A204.1 (cell line): ENCODE data around the gene AVPR1B.
"Not testable (repeated sequence)": the region's sequence is repeated elsewhere in the genome, so short reads cannot be mapped to it uniquely, and the experiment has no call there.

Experiments used
- FAIRE-seq: peaks from 2 replicates; lab custom pipeline; 2012; peaks lifted over from hg19 to GRCh38; lab: Jason Lieb, UNC

AVPR1B gene

DNA sequence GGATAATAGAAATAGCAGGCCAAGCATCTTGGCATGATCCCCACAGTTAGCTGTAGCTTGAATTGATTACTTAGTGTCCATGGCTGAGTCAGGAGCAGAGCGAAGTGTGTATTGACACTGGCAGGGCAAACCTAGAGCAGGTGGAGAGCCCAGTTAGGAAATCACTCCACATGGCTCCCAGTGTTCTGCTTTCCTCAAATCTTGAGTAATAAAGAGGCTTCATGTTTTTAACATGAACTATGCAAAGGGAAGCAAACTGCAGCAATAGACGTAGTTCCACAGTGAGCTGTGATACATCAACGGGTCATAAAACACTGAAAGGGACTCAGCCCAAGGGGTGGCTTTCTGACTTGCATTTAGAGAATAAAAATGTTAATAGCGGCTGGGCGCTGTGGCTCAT, 35.3 kb downstream of the AVPR1B start:
- no peak for FAIRE-seq

DNA sequence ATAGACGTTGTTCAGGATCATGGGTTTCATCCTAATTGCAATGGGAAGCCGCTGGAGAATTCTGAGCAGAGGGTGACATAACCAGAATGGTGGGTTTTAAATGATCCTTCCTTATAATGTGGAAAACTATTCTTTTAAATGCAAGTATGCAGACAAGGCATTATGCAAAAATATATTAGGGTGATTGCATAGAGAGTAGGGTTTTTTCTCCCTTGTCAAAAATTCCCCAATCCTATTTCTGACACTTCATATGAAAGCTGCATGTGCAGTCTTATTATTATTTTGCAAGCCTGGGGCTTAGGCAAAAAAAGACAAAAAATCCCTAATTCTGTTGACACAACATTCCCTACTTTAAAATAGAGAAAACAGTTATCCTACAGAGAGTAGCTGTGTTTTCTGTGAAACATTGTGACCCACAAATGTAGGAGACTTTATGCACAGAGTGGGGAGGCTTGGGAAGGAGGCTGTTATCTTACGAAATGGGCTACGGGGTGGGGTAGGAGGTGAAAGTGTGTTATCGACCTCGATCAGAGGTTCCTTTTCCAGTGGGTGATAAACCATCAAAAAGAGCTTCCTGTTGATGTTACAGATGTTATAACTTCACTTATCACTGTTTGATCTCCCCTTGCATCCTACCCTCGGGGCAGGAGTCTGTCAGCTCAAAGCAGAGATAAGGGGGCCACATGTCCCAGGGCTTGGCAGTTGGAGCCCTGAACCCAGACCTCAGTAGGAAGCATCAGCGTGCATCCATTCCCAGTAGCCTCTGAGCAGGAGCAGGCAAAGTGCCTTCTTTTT, 37.0 kb downstream of the AVPR1B start:
- FAIRE-seq = no peak

GRCh38 chr1:206079135-206079534, 38.1 kb downstream of the AVPR1B start:
- FAIRE-seq = no peak

DNA sequence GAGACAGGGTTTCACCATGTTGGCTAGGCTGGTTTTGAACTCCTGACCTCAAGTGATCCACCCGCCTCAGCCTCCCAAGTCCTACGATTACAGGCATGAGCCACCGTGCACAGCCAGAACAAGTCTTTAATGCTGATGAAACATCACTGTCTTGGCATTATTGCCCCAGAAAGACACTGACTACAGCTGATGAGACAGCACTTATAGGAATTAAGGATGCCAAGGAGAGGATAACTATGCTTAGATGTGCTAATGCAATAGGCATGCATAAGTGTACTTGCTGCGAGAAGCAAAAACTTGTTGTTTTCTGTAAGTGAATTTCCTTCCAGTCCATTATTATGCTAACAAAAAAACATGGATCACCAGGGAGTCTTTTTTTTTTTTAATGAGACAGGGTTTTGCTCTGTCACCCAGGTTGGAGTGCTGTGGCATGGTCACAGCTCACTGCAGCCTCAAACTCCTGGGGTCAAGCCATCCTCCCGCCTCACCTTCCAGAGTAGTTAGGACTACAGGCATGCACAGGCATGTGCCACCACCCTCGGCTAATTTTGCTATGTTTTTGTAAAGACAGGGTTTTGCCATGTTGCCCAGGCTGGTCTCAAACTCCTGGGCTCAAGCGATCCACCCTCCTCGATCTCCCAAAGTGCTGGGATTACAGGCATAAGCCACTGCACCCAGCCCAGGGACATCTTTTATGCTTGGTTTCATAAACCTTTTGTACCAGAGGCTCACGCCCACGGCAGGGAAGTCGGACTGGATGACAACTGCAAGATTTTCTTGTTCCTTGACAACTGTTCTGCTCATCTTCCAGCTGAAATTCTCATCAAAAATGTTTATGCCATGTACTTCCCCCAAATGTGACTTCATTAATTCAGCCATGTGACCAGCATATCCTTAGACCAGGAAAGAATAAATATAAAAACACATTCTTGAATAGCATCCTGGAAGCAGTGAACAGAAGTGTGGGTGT, 41.1 kb downstream of the AVPR1B start:
- FAIRE-seq = no peak

DNA sequence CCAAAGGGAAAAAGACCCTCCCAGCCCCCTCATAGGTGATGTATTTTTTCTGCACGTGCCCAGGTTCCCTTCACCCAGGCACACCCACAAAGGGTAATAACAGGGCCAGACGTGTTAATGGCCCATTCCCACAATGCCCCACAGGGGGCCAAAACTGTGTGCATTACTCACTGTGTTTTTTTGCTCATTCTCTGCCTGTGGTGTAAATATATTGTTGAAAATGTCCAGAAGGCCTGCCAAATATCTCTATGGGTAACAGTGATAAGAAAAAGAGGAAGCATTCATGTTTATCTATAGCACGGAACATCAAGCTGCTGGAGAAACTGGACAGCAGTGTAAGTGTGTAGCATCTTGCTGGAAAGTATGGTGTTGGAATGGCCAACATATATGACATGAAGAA, 42.3 kb downstream of the AVPR1B start:
- no peak for FAIRE-seq

DNA sequence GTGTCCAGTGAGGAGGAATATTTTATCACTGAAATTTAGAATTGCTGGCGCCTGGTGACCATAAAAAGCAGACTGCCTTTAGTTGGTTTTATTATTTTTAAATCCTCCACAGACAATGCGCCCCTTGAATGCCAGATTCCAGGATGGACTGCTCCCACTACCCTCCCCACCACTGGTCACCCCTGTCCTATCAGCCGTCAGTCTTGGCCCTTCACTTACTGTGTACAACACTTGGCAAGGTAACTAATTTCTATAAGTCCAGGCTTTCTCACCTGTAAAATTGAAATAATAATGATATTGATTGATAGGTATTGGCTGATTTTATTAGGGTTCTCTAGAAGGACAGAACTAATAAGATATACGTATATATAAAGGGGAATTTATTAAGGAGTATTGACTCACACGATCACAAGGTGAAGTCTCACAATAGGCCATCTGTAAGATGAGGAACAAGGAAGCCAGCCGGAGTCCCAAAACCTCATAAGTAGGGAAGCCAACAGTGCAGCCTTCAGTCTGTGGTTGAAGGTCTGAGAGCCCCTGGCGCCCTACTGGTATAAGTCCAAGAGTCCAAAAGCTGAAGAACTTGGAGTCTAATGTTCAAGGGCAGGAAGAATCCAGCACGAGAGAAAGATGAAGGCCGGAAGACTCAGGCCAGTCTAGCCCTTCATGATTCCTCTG, 46.4 kb downstream of the AVPR1B start:
- FAIRE-seq = no peak

DNA sequence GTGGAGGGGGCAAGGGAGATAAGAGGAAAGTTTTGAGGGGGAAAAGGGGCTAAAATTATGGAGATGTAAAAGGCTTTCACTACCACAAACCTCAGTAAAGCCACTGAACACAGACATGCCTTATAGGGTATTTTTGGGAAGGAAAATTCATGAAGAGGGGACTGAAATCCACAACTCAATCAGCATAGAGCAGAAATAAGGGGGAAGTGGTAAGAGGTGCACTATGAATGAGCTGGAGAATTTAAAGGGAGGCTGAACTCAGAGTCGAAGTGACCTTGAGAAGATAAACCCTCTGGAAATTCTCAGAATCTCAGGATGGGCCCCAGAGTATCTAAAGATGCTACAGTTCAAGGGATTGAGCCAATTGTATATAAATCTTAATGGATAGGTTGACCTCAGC, 48.9 kb downstream of the AVPR1B start:
- FAIRE-seq = no peak

GRCh38 chr1:206067486-206068227, 49.5 kb downstream of the AVPR1B start:
- no peak for FAIRE-seq

DNA sequence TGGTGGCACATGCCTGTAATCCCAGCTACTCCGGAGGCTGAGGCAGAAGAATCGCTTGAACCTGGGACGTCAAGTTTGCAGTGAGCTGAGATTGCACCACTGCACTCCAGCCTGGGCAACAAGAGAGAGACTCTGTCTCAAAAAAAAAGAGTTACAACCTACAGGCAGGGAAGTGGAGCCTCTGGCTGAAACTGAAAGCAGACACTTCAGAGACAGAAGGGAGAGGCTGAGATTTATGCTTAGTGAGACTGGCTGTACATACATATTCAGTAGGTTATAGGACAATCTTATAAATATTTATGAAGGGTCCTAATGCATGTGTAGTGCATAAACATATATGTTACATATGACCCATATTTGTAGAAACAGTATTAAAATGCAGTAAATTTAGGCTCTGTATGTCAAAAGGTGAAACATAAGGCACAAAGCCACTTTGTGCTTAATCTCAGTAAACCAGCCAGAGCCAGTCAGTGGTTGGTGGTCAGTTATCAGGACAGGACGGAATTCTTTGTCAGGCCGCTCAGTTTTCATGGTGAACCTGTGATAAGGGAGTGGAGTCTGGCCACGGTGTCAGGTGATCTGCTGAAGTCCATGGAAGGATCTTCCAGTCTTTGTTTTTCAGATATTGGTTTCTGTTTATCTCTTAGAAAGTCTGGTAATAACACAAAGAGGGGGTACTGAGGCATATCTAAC, 50.6 kb downstream of the AVPR1B start:
- FAIRE-seq = no peak

DNA sequence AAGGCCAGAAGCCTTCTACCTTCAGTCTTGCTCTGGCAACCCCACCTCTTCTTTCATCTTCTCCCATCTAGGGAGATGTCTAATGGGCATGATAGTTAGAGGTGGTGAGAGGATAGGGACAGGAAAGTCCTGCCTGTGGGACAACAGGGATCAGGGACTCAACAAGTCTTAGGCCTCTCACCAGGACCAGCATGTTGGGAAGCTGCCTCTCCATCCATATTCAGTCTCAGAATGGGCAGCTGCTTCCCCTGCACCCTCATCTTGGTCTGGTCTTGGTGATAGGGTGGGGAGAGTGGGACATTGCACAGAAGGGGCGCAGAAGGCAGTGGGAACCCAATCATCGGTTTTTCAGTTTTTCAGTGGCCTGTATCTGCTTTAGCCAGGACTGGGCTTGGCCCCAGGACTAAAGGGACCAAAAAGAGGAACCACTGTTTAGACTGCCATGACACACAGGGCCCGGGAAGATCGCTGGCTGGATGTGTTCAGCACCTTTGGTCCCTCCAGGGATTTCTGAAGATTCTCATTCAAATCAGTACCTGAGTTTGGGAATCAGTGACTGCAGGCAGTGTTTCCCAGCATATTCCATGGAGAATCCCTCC, 51.5 kb downstream of the AVPR1B start:
- FAIRE-seq = no peak

GRCh38 chr1:206064501-206064900, 52.7 kb downstream of the AVPR1B start:
- not testable (repeated sequence) for FAIRE-seq

- not testable (repeated sequence) for FAIRE-seq
Observed at GRCh38 chr1:206064001-206064400, 53.2 kb downstream of the AVPR1B start.

DNA sequence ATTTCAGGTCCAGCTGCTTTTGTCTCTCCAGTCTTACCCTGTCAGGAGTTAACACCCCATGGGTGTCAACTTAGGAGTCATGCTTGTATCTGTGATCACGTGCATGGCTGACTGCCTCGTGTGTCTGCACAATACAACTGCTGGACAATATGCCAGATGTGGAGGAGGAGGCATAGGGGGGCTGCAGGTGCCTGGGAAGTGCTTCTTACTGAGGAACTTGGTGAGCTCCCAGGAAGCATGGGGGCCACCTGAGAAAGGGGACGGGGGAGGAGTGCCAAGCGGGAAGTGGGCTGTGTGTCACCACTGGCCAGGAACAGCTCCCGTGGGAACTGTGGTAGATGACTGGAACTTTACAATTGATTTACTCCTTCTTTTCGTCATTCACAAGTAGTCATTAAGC, 54.7 kb downstream of the AVPR1B start:
- no peak for FAIRE-seq

DNA sequence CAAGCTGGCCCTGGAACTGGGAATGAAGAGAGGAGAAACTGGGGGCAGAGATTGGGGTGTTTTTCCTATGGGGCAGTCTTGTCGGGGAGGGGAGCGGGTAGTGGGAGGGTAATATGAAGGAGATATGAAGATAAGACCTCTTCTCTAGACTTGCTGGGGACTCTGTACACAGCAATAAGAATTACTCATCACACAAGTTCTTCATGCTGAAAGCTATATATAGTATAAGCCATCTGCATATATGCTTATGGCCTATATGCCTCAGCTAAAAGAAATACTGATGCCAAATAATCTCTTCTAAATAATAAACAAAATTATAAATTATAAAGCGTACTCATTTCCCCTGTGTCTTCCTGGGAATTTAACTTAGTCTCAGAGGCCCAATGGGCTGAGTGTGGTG, 56.3 kb downstream of the AVPR1B start:
- FAIRE-seq = no peak
